Sigmoid colon (tissue), 4 donors: ENCODE data around the gene RNF181.

Source experiments
- EP300 ChIP-seq, 4 donors: sonication (generic); formaldehyde crosslinking; IDR thresholded peaks; one replicate each; pipeline ENCODE4 v1.6.1; 2017; ENCODE audit warnings: antibody characterized with exemption in 4 of 4
- POLR2A ChIP-seq, 2 donors: fragments of 450-650 bp; IDR thresholded peaks; one replicate each; pipeline ENCODE4 v1.6.1; 2016; ENCODE audit warnings: antibody characterized with exemption in 2 of 2, mild to moderate bottlenecking in 2 of 2, moderate library complexity in 2 of 2
- POLR2AphosphoS5 ChIP-seq, 4 donors: sonication (generic); formaldehyde crosslinking; IDR thresholded peaks; one replicate each; pipeline ENCODE4 v1.6.1; 2017; ENCODE audit warnings: antibody characterized with exemption in 4 of 4
- TF ChIP-seq, protein P1 (sequence below), 4 experiments: fragments of 450-650 bp in 3 of 4; fragments of 200-600 bp in 1 of 4; IDR thresholded peaks; one replicate each; pipeline ENCODE4 v1.5.1; 2016 to 2019; ENCODE audit warnings: antibody characterized with exemption in 4 of 4, mild to moderate bottlenecking in 3 of 4, moderate library complexity in 2 of 4

DNA sequence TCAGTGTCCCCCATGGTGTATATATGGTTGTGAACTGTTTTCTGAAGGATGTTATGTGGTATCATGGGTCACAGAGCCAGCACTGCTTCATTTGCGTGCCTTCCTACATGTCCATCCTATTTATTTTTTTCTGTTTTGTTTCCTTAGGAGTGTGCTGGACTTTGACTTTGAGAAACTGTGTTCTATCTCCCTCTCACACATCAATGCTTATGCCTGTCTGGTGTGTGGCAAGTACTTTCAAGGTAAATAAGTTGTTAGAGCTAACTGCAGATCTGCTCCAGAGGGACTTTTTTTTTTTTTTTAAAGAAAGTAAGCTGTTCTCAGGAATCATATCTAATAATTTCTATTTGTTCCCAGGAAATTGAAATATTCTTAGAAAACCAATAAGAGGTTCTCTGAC, 25.8 kb downstream of the RNF181 start:
- no peak for TF ChIP-seq EP300 (IDR thresholded peaks at IDR 0.05)
- TF ChIP-seq, protein P1, sequence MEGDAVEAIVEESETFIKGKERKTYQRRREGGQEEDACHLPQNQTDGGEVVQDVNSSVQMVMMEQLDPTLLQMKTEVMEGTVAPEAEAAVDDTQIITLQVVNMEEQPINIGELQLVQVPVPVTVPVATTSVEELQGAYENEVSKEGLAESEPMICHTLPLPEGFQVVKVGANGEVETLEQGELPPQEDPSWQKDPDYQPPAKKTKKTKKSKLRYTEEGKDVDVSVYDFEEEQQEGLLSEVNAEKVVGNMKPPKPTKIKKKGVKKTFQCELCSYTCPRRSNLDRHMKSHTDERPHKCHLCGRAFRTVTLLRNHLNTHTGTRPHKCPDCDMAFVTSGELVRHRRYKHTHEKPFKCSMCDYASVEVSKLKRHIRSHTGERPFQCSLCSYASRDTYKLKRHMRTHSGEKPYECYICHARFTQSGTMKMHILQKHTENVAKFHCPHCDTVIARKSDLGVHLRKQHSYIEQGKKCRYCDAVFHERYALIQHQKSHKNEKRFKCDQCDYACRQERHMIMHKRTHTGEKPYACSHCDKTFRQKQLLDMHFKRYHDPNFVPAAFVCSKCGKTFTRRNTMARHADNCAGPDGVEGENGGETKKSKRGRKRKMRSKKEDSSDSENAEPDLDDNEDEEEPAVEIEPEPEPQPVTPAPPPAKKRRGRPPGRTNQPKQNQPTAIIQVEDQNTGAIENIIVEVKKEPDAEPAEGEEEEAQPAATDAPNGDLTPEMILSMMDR (IDR thresholded peaks at IDR 0.05), result no peak
- no peak for TF ChIP-seq POLR2AphosphoS5 (IDR thresholded peaks at IDR 0.05)
- no peak for TF ChIP-seq POLR2A (IDR thresholded peaks at IDR 0.05)
